ENCODE results near the gene NR1D2. TPM values are rescaled to one million over a fixed set of nuclear protein-coding genes. Genes with fewer than 3 reads are reported as not detected.

The NR1D2 gene
- total and polyA plus RNA-seq, 3 donors from 2014 or later, result 14.5 to 41.2 (median 33.1) TPM

- no peak overlapping the region for H3K4me3 ChIP-seq
- H3K9me3 ChIP-seq, result no peaks in the 10 kb centered on the region
- intact Hi-C loops (cut with DNase I; ENCODE audit: low total_unique reads), result no loop called here
- H3K27me3 ChIP-seq, result no peaks in the 10 kb centered on the region
- H3K36me3 ChIP-seq (ENCODE audit: low read depth, missing control alignments), result no peaks in the 10 kb centered on the region
- no peaks in the 10 kb centered on the region for H3K4me1 ChIP-seq
- WGBS, 2 donors, result 89 to 92% methylated on average over 8 of the region's 8 CpGs
- TF ChIP-seq CTCF (IDR thresholded peaks at IDR 0.05), result no peak
- TF ChIP-seq POLR2A (IDR thresholded peaks at IDR 0.05), result no peak
- DNase-seq, result no peak
- no peak overlapping the region for H3K27ac ChIP-seq
These were observed 16.6 kb upstream of the NR1D2 start for GRCh38 chr3:23928524-23928923.

GRCh38 chr3:23931597-23931996, 13.5 kb upstream of the NR1D2 start:
- H3K4me1 ChIP-seq, result no peaks in the 10 kb centered on the region
- 88 to 92% methylated on average over 3 of the region's 3 CpGs for WGBS, 2 donors
- H3K27me3 ChIP-seq, result no peaks in the 10 kb centered on the region
- intact Hi-C loops (cut with DNase I; ENCODE audit: low total_unique reads), result no loop called here
- no peak overlapping the region for H3K27ac ChIP-seq
- no peaks in the 10 kb centered on the region for H3K9me3 ChIP-seq
- no peak overlapping the region for H3K4me3 ChIP-seq
- TF ChIP-seq CTCF (IDR thresholded peaks at IDR 0.05), result no peak
- TF ChIP-seq POLR2A (IDR thresholded peaks at IDR 0.05), result no peak
- DNase-seq, result no peak
- no peaks in the 10 kb centered on the region for H3K36me3 ChIP-seq (ENCODE audit: low read depth, missing control alignments)

GRCh38 chr3:23932571-23932970, 12.5 kb upstream of the NR1D2 start:
- no peak for DNase-seq
- Histone ChIP-seq H3K27me3 (no peaks in the 10 kb centered on the region), H3K27ac (no peak overlapping the region), H3K36me3 (ENCODE audit: low read depth, missing control alignments) (no peaks in the 10 kb centered on the region), H3K4me1 (no peaks in the 10 kb centered on the region), H3K4me3 (no peak overlapping the region), H3K9me3 (no peaks in the 10 kb centered on the region)
- TF ChIP-seq CTCF (IDR thresholded peaks at IDR 0.05) (no peak), POLR2A (IDR thresholded peaks at IDR 0.05) (no peak)
- intact Hi-C loops (cut with DNase I; ENCODE audit: low total_unique reads), result no loop called here
- WGBS, 2 donors, result 74 to 84% methylated on average over 4 of the region's 4 CpGs

GRCh38 chr3:23934253-23934652, 10.8 kb upstream of the NR1D2 start:
- WGBS, 2 donors, result 72 to 78% methylated on average over 4 of the region's 4 CpGs

More at GRCh38 chr3:23934253-23934652, 10.8 kb upstream of the NR1D2 start:
- H3K4me1 ChIP-seq, result no peaks in the 10 kb centered on the region
- H3K9me3 ChIP-seq, result no peaks in the 10 kb centered on the region
- no peak overlapping the region for H3K27ac ChIP-seq
- TF ChIP-seq CTCF (IDR thresholded peaks at IDR 0.05) (no peak), POLR2A (IDR thresholded peaks at IDR 0.05) (no peak)
- intact Hi-C loops (cut with DNase I; ENCODE audit: low total_unique reads), result no loop called here
- no peaks in the 10 kb centered on the region for H3K27me3 ChIP-seq
- no peak for DNase-seq
- no peak overlapping the region for H3K4me3 ChIP-seq
- no peaks in the 10 kb centered on the region for H3K36me3 ChIP-seq (ENCODE audit: low read depth, missing control alignments)
